GM23338 (cell line): Measurements from ENCODE around the gene MINDY3.

Experiments used
- ETS1 ChIP-seq: IDR thresholded peaks from 2 replicates; pipeline ENCODE4 v1.6.1; 2016; ENCODE audit warnings: antibody characterized with exemption
- EZH2 ChIP-seq: fragments of 200-600 bp; sonication (generic); IDR thresholded peaks from one replicate; pipeline ENCODE4 v1.8.0; 2017; ENCODE audit warnings: antibody characterized with exemption, mild to moderate bottlenecking, low read depth; ENCODE audit not compliant: unreplicated experiment
- TF ChIP-seq, protein P1 (sequence below), 2 experiments: fragments of 200-600 bp in 1 of 2; sonication (generic) in 1 of 2; conservative IDR thresholded peaks; 2 replicates each; pipeline versions ENCODE4 v1.5.1 to v1.6.1; 2016 to 2017; ENCODE audit warnings: antibody characterized with exemption in 2 of 2, low read depth in 2 of 2, mild to moderate bottlenecking in 2 of 2, moderate library complexity in 1 of 2

- TF ChIP-seq, protein P1, sequence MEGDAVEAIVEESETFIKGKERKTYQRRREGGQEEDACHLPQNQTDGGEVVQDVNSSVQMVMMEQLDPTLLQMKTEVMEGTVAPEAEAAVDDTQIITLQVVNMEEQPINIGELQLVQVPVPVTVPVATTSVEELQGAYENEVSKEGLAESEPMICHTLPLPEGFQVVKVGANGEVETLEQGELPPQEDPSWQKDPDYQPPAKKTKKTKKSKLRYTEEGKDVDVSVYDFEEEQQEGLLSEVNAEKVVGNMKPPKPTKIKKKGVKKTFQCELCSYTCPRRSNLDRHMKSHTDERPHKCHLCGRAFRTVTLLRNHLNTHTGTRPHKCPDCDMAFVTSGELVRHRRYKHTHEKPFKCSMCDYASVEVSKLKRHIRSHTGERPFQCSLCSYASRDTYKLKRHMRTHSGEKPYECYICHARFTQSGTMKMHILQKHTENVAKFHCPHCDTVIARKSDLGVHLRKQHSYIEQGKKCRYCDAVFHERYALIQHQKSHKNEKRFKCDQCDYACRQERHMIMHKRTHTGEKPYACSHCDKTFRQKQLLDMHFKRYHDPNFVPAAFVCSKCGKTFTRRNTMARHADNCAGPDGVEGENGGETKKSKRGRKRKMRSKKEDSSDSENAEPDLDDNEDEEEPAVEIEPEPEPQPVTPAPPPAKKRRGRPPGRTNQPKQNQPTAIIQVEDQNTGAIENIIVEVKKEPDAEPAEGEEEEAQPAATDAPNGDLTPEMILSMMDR (conservative IDR thresholded peaks at IDR 0.05; ENCODE audit: low read depth in 2 of 2): no peak
- no peak for TF ChIP-seq EZH2
- TF ChIP-seq ETS1: no peak
These were observed 65.7 kb downstream of the MINDY3 start for GRCh38 chr10:15794569-15794968.
